Measurements from ENCODE around the gene GPBP1. TPM values are rescaled to one million over a fixed set of nuclear protein-coding genes. Genes with fewer than 3 reads are reported as not detected.

Gene GPBP1
- total RNA-seq, 1 experiment from 2014 or later: 100 TPM

- TF ChIP-seq ZNF423 (CRISPR knock-in tag; IDR thresholded peaks at IDR 0.05) (no peak), SMAD4 (CRISPR knock-in tag; IDR thresholded peaks at IDR 0.05) (no peak)
- Mint-ChIP-seq H3K27ac (no peak overlapping the region), H3K27me3 (ENCODE audit: low read depth) (no peaks in the 10 kb centered on the region), H3K36me3 (peaks cover 52% of the 10 kb centered on the region), H3K9me3 (no peaks in the 10 kb centered on the region), H3K4me1 (no peaks in the 10 kb centered on the region), H3K4me3 (no peak overlapping the region)
- no peak for ATAC-seq
- DNase-seq (ENCODE audit: low spot score): no peak
- ChIA-PET CTCF (no interaction called here), POLR2A (no interaction called here)
Measured at GRCh38 chr5:57259704-57260103, 85.8 kb downstream of the GPBP1 start.

GRCh38 chr5:57262541-57262940, 88.7 kb downstream of the GPBP1 start:
- TF ChIP-seq ATF6 (CRISPR knock-in tag; IDR thresholded peaks at IDR 0.05) (no peak), MYBL2 (CRISPR knock-in tag; IDR thresholded peaks at IDR 0.05) (no peak), ZNF396 (CRISPR knock-in tag; IDR thresholded peaks at IDR 0.05; ENCODE audit: borderline replicate concordance) (no peak), TP53 (CRISPR knock-in tag; IDR thresholded peaks at IDR 0.05) (no peak), JUN (CRISPR knock-in tag; IDR thresholded peaks at IDR 0.05) (no peak), ZNF121 (CRISPR knock-in tag; IDR thresholded peaks at IDR 0.05) (no peak), NR3C1 (CRISPR knock-in tag; conservative IDR thresholded peaks at IDR 0.05; ENCODE audit: low read depth) (no peak), ARID4B (CRISPR knock-in tag; IDR thresholded peaks at IDR 0.05; ENCODE audit: borderline replicate concordance) (no peak), FOXP1 (CRISPR knock-in tag; IDR thresholded peaks at IDR 0.05; ENCODE audit: borderline replicate concordance) (no peak), NR1H2 (CRISPR knock-in tag; IDR thresholded peaks at IDR 0.05) (no peak), SMAD4 (CRISPR knock-in tag; IDR thresholded peaks at IDR 0.05) (no peak)
- no peak for DNase-seq (ENCODE audit: low spot score)
- ChIA-PET POLR2A (no interaction called here), CTCF (no interaction called here)
- no peaks in the 10 kb centered on the region for H3K9me3 Mint-ChIP-seq
- no peak overlapping the region for H3K4me3 Mint-ChIP-seq
- no peak for ATAC-seq
- no peaks in the 10 kb centered on the region for H3K4me1 Mint-ChIP-seq
- no peak overlapping the region for H3K27ac Mint-ChIP-seq
- peaks cover 38% of the 10 kb centered on the region for H3K36me3 Mint-ChIP-seq
- no peaks in the 10 kb centered on the region for H3K27me3 Mint-ChIP-seq (ENCODE audit: low read depth)

GRCh38 chr5:57267805-57268204, 93.9 kb downstream of the GPBP1 start:
- H3K4me1 Mint-ChIP-seq: no peaks in the 10 kb centered on the region
- ChIA-PET CTCF (no interaction called here), POLR2A (interaction anchor here (0.8 kb wide), 1 partner anchor 358 kb away, joined by 3 read pairs; no protein-coding TSS in a partner anchor)
- H3K27ac Mint-ChIP-seq: no peak overlapping the region
- no peak for DNase-seq (ENCODE audit: low spot score)
- H3K27me3 Mint-ChIP-seq (ENCODE audit: low read depth): no peaks in the 10 kb centered on the region
- no peaks in the 10 kb centered on the region for H3K9me3 Mint-ChIP-seq
- ATAC-seq: no peak
- peaks cover 7% of the 10 kb centered on the region for H3K36me3 Mint-ChIP-seq
- no peak for TF ChIP-seq IRF1 (CRISPR knock-in tag; IDR thresholded peaks at IDR 0.05)
- TF ChIP-seq ZNF425 (CRISPR knock-in tag; conservative IDR thresholded peaks at IDR 0.05): no peak
- no peak for TF ChIP-seq PRRX2 (CRISPR knock-in tag; IDR thresholded peaks at IDR 0.05)
- no peak for TF ChIP-seq ATF2 (CRISPR knock-in tag; IDR thresholded peaks at IDR 0.05; ENCODE audit: borderline replicate concordance, low read depth)
- no peak for TF ChIP-seq CREB1 (CRISPR knock-in tag; IDR thresholded peaks at IDR 0.05)
- no peak for TF ChIP-seq FOXK1 (CRISPR knock-in tag; IDR thresholded peaks at IDR 0.05)
- TF ChIP-seq ZNF512 (CRISPR knock-in tag; IDR thresholded peaks at IDR 0.05; ENCODE audit: borderline replicate concordance): no peak
- H3K4me3 Mint-ChIP-seq: no peak overlapping the region
